ENCODE measurements around the gene ADK. TPM values are rescaled to one million over a fixed set of nuclear protein-coding genes. Genes with fewer than 3 reads are reported as not detected.
"Not testable (repeated sequence)": the region's sequence is repeated elsewhere in the genome, so short reads cannot be mapped to it uniquely, and the experiment has no call there.

Gene ADK
- total RNA-seq, 6 experiments from 2014 or later = 54.2 to 92.5 (median 63.5) TPM

DNA sequence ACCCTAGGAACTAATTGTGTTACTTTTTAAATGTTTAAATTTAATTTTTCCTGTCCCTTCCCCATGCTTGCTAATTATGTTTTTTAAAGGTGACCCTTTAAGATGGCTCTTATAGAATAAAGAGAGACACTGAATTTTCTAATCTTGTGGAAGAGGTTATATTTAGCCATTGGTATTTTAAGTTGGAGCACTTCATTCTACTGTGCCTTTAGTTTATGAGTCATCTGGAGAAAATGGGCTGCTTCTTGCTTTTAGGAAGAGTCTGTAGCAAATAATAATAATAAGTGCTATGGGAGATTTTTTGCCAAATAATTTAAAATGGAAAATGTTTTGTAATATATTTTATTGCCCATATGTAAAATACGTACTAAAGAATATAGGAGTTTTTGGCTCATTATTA lies 139.7 kb downstream of the ADK start:
- intact Hi-C loops (cut with DNase I) = no loop called here
- Histone ChIP-seq H3K9me3 (no peaks in the 10 kb centered on the region), H3K27me3 (no peaks in the 10 kb centered on the region), H3K27ac (no peak overlapping the region), H3K36me3 (no peaks in the 10 kb centered on the region), H3K4me1 (no peaks in the 10 kb centered on the region), H3K4me3 (no peak overlapping the region)
- DNase-seq (no peak), ATAC-seq (no peak)
- WGBS (ENCODE audit: insufficient coverage, low coverage, low lambda C conversion rate, missing lambda C conversion rate) = 94% methylated on average over 1 of the region's 1 CpG
- TF ChIP-seq, protein P1, sequence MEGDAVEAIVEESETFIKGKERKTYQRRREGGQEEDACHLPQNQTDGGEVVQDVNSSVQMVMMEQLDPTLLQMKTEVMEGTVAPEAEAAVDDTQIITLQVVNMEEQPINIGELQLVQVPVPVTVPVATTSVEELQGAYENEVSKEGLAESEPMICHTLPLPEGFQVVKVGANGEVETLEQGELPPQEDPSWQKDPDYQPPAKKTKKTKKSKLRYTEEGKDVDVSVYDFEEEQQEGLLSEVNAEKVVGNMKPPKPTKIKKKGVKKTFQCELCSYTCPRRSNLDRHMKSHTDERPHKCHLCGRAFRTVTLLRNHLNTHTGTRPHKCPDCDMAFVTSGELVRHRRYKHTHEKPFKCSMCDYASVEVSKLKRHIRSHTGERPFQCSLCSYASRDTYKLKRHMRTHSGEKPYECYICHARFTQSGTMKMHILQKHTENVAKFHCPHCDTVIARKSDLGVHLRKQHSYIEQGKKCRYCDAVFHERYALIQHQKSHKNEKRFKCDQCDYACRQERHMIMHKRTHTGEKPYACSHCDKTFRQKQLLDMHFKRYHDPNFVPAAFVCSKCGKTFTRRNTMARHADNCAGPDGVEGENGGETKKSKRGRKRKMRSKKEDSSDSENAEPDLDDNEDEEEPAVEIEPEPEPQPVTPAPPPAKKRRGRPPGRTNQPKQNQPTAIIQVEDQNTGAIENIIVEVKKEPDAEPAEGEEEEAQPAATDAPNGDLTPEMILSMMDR (IDR thresholded peaks at IDR 0.05) = no peak
- no peak for TF ChIP-seq POLR2A (IDR thresholded peaks at IDR 0.05)

DNA sequence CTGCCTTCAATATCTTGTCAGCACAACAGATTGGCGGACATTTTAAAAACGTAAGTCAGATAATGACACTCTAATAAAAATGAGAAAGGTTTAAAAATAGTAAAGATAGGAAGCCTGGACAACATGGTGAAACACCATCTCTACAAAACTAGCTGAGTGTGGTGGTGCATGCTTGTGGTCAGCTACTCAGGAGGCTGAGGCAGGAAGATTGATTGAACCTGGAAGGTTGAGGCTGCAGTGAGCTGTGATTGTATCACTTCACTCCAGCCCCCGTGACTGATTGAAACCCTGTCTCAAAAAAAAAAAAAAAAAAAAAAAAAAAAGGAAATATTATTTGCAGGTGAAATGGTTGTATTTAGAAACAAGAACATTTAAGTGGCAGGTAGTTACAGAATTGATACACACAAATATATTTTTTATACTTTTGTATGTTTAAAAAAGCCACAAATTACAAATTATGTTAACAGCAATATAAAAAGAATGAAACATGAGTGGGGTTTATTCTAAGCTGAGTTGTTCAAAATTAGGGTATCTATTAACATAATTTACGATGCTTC lies 141.9 kb downstream of the ADK start:
- Histone ChIP-seq H3K4me1 (no peaks in the 10 kb centered on the region), H3K4me3 (no peak overlapping the region), H3K27me3 (no peaks in the 10 kb centered on the region), H3K27ac (no peak overlapping the region), H3K36me3 (no peaks in the 10 kb centered on the region), H3K9me3 (no peaks in the 10 kb centered on the region)
- TF ChIP-seq POLR2A (IDR thresholded peaks at IDR 0.05) = no peak
- TF ChIP-seq, protein P1 (IDR thresholded peaks at IDR 0.05) = no peak
- no peak for ATAC-seq
- WGBS (ENCODE audit: insufficient coverage, low coverage, low lambda C conversion rate, missing lambda C conversion rate) = 90% methylated on average over 3 of the region's 4 CpGs
- intact Hi-C loops (cut with DNase I) = no loop called here
- no peak for DNase-seq

DNA sequence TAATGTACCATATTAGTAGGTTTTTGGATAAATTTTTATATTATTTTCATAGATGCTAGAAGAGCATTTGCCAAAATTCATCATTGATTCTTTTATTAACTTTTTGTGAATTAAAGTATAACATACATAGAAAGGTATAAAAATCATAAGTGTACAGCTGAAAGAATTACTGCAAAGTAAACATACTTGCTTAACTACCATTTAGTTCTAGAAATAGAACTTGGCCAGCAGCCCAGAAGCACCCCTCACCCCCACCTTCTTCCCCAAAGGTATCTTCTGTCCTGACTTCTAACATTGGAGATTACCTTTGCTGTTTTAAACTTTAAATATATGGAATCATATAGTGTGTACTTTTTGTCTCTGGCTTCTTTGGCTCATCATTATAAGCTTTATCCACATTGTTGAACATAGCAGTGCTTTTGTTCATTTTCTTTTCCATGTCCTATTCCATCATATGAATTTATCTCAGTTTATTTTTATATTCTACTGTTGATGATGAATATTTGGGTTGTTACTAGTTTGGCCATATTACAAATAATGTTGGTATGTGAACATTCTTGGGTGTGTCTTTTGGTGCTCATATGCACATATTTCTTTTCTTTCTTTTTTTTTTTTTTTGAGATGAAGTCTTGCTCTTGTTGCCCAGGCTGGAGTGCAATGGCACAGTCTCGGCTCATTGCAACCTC lies 142.8 kb downstream of the ADK start:
- TF ChIP-seq, protein P1 (IDR thresholded peaks at IDR 0.05) = no peak
- no peak for TF ChIP-seq POLR2A (IDR thresholded peaks at IDR 0.05)
- no peaks in the 10 kb centered on the region for H3K27me3 ChIP-seq
- no CpG with 5 or more reads among the region's 1 CpG for WGBS (ENCODE audit: insufficient coverage, low coverage, low lambda C conversion rate, missing lambda C conversion rate)
- no peak overlapping the region for H3K27ac ChIP-seq
- DNase-seq (no peak), ATAC-seq (no peak)
- H3K9me3 ChIP-seq = no peaks in the 10 kb centered on the region
- H3K36me3 ChIP-seq = no peaks in the 10 kb centered on the region
- intact Hi-C loops (cut with DNase I) = no loop called here
- no peaks in the 10 kb centered on the region for H3K4me1 ChIP-seq
- H3K4me3 ChIP-seq = no peak overlapping the region

DNA sequence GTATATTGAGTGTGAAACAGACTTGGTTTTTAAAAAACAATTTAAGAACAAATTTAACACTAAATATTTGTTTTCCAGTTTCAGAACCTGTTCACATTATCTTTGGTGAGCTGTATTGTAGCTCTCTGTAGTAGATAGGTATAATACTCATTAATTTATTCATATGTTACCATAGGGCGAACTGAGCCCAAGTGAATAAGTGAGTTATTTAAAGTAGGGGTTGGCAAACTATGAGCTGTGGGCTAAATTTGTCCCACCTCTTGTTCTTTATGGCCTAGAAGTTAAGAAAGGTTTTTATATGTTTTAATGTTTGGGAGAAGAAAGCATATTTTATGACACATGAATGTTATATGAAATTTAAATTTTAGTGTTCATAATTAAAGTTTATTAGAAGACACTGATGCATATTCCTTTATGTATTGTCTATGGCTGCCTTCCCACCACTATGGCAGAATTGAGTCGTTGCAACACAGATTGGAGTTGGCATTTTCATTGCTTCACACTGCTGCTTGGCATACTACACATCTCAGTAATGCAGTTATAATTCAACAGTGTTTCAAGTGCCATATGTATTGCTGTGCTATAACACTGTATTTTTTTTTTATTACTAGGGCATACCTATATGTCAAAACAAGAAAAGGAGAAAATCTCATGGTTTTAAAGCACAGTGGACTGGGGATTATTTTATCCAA lies 146.5 kb downstream of the ADK start:
- intact Hi-C loops (cut with DNase I) = no loop called here

DNA sequence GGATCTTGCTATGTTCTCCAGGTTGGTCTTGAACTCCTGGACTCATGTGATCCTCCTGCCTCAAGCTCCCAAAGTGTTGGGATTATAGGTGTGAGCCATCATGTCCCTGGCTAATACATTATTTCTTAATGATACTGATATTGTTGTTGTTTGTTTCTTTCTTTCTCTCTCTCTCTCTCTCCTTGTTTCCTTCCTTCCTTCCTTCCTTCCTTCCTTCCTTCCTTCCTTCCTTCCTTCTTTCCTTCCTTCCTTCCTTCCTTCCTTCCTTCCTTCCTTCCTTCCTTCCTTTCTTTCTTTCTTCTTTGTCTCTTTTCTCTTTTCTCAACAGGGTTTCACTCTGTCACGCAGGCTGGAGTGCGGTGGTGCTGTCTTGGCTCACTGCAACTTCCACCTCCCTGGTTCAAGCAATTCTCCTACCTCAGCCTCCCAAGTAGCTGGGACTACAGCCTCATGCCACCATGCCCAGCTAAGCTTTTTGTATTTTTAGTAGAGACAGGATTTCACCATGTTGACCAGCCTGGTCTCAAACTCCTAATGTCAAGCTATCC lies 149.1 kb downstream of the ADK start:
- H3K27me3 ChIP-seq; H3K9me3 ChIP-seq; intact Hi-C loops (cut with DNase I); H3K4me1 ChIP-seq; H3K27ac ChIP-seq; DNase-seq; H3K36me3 ChIP-seq; ATAC-seq; H3K4me3 ChIP-seq: not testable (repeated sequence)
- WGBS (ENCODE audit: insufficient coverage, low coverage, low lambda C conversion rate, missing lambda C conversion rate) = 69% methylated on average over 2 of the region's 2 CpGs

More for the DNA sequence above, 146.5 kb downstream of the ADK start:
- no peak for TF ChIP-seq POLR2A (IDR thresholded peaks at IDR 0.05)
- TF ChIP-seq, protein P1 (IDR thresholded peaks at IDR 0.05) = no peak
- no peaks in the 10 kb centered on the region for H3K27me3 ChIP-seq
- H3K9me3 ChIP-seq = no peaks in the 10 kb centered on the region
- DNase-seq = no peak
- no peaks in the 10 kb centered on the region for H3K36me3 ChIP-seq
- no peak for ATAC-seq
- WGBS (ENCODE audit: insufficient coverage, low coverage, low lambda C conversion rate, missing lambda C conversion rate) = 83% methylated on average over 2 of the region's 2 CpGs
- no peak overlapping the region for H3K27ac ChIP-seq
- no peaks in the 10 kb centered on the region for H3K4me1 ChIP-seq
- H3K4me3 ChIP-seq = no peak overlapping the region

All from right lobe of liver (tissue), 6 donors.